MM.1S (cell line): ENCODE measurements around the gene CMTM5.
"Not testable (repeated sequence)": the region's sequence is repeated elsewhere in the genome, so short reads cannot be mapped to it uniquely, and the experiment has no call there.

Experiments used
- DNase-seq: peaks from one replicate; pipeline ENCODE4 v3.0.0-alpha.2; 2015
- H2AFZ ChIP-seq: fragments of 300-600 bp; sonication (generic); 2 replicates; pipeline ENCODE4 v1.6.0; 2016; ENCODE audit warnings: antibody characterized with exemption, low read length
- H3F3A ChIP-seq: fragments of 300-600 bp; sonication (generic); 2 replicates; pipeline ENCODE4 v1.6.1; 2016; ENCODE audit warnings: mild to moderate bottlenecking, antibody characterized with exemption, low read length, moderate library complexity, mixed read lengths; ENCODE audit not compliant: insufficient read depth
- H3K27ac ChIP-seq: fragments of 300-600 bp; sonication (generic); 2 replicates; pipeline ENCODE4 v1.5.1; 2016; ENCODE audit warnings: mild to moderate bottlenecking, low read length
- H3K27me3 ChIP-seq: fragments of 300-600 bp; sonication (generic); replicated peaks from 2 replicates; pipeline ENCODE4 v1.6.0; 2016; ENCODE audit warnings: low read length; ENCODE audit not compliant: insufficient read depth
- H3K36me3 ChIP-seq: fragments of 300-600 bp; sonication (generic); replicated peaks from 2 replicates; pipeline ENCODE4 v1.6.1; 2016; ENCODE audit warnings: mild to moderate bottlenecking, low read length, mixed read lengths; ENCODE audit not compliant: insufficient read depth
- H3K4me1 ChIP-seq: fragments of 300-600 bp; sonication (generic); 2 replicates; pipeline ENCODE4 v1.6.1; 2016; ENCODE audit warnings: low read length, mixed read lengths
- H3K4me2 ChIP-seq: fragments of 300-600 bp; sonication (generic); 2 replicates; pipeline ENCODE4 v1.6.0; 2016; ENCODE audit warnings: low read depth, low read length
- H3K4me3 ChIP-seq: fragments of 300-600 bp; sonication (generic); 2 replicates; pipeline ENCODE4 v1.5.1; 2016; ENCODE audit warnings: low read length, mixed read lengths
- H3K79me2 ChIP-seq: fragments of 300-600 bp; sonication (generic); 2 replicates; pipeline ENCODE4 v1.6.1; 2016; ENCODE audit warnings: mixed run types, low read length, mixed read lengths
- H3K9ac ChIP-seq: fragments of 300-600 bp; sonication (generic); 2 replicates; pipeline ENCODE4 v1.6.1; 2016; ENCODE audit warnings: low read length, mixed read lengths
- H3K9me2 ChIP-seq: fragments of 300-600 bp; sonication (generic); replicated peaks from 2 replicates; pipeline ENCODE4 v1.6.1; 2016; ENCODE audit warnings: mild to moderate bottlenecking, low read length, mixed read lengths; ENCODE audit not compliant: insufficient read depth
- H3K9me3 ChIP-seq: fragments of 300-600 bp; sonication (generic); replicated peaks from 2 replicates; pipeline ENCODE4 v1.6.1; 2016; ENCODE audit warnings: mild to moderate bottlenecking, low read length, mixed read lengths; ENCODE audit not compliant: insufficient read depth
- H4K20me1 ChIP-seq: fragments of 300-600 bp; sonication (generic); 2 replicates; pipeline ENCODE4 v1.6.1; 2016; ENCODE audit warnings: mild to moderate bottlenecking, low read length, moderate library complexity, mixed read lengths; ENCODE audit not compliant: insufficient read depth
- EZH2 ChIP-seq: fragments of 300-600 bp; sonication (generic); optimal IDR thresholded peaks from 2 replicates; pipeline ENCODE3; 2017; ENCODE audit warnings: low read depth, mild to moderate bottlenecking, antibody characterized with exemption, low read length, mixed read lengths
- EZH2phosphoT487 ChIP-seq: fragments of 300-600 bp; sonication (generic); IDR thresholded peaks from 2 replicates; pipeline ENCODE4 v1.6.1; 2018; ENCODE audit warnings: antibody characterized with exemption, low read length
- TF ChIP-seq, protein P1 (sequence below): fragments of 300-600 bp; sonication (generic); IDR thresholded peaks from 2 replicates; pipeline ENCODE4 v1.5.1; 2016; ENCODE audit warnings: antibody characterized with exemption, low read length, mixed read lengths

The CMTM5 gene

GRCh38 chr14:23421594-23421993 lies 44.7 kb downstream of the CMTM5 start:
- peaks cover under 1% of the 10 kb centered on the region; the same call in 1 of the 2 replicates for H3K27me3 ChIP-seq
- H3K9me2 ChIP-seq = no peaks in the 10 kb centered on the region
- no peaks in the 10 kb centered on the region for H3K79me2 ChIP-seq
- H3K27ac ChIP-seq = no peak overlapping the region
- H3K4me3 ChIP-seq = no peak overlapping the region
- no peaks in the 10 kb centered on the region for H3F3A ChIP-seq
- H3K36me3 ChIP-seq = no peaks in the 10 kb centered on the region
- H3K9me3 ChIP-seq = no peaks in the 10 kb centered on the region
- TF ChIP-seq EZH2 = no peak
- TF ChIP-seq, protein P1, sequence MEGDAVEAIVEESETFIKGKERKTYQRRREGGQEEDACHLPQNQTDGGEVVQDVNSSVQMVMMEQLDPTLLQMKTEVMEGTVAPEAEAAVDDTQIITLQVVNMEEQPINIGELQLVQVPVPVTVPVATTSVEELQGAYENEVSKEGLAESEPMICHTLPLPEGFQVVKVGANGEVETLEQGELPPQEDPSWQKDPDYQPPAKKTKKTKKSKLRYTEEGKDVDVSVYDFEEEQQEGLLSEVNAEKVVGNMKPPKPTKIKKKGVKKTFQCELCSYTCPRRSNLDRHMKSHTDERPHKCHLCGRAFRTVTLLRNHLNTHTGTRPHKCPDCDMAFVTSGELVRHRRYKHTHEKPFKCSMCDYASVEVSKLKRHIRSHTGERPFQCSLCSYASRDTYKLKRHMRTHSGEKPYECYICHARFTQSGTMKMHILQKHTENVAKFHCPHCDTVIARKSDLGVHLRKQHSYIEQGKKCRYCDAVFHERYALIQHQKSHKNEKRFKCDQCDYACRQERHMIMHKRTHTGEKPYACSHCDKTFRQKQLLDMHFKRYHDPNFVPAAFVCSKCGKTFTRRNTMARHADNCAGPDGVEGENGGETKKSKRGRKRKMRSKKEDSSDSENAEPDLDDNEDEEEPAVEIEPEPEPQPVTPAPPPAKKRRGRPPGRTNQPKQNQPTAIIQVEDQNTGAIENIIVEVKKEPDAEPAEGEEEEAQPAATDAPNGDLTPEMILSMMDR = no peak
- no peak for TF ChIP-seq EZH2phosphoT487
- H3K9ac ChIP-seq = no peak overlapping the region
- H3K4me2 ChIP-seq = no peak overlapping the region
- no peak for DNase-seq
- no peaks in the 10 kb centered on the region for H4K20me1 ChIP-seq
- H2AFZ ChIP-seq = no peak overlapping the region
- no peaks in the 10 kb centered on the region for H3K4me1 ChIP-seq

- H3K27me3 ChIP-seq = no peaks in the 10 kb centered on the region; the same call in 1 of the 2 replicates
- TF ChIP-seq EZH2 = no peak
- TF ChIP-seq, protein P1 = no peak
- H3K79me2 ChIP-seq = no peaks in the 10 kb centered on the region
- H3K9me2 ChIP-seq = no peaks in the 10 kb centered on the region
- no peak for DNase-seq
- no peaks in the 10 kb centered on the region for H3K36me3 ChIP-seq
- no peak overlapping the region for H2AFZ ChIP-seq
- no peaks in the 10 kb centered on the region for H3F3A ChIP-seq
- H3K9me3 ChIP-seq = no peaks in the 10 kb centered on the region
- no peak overlapping the region for H3K4me3 ChIP-seq
- no peaks in the 10 kb centered on the region for H4K20me1 ChIP-seq
- H3K27ac ChIP-seq = no peak overlapping the region
- H3K9ac ChIP-seq = no peak overlapping the region
- H3K4me1 ChIP-seq = no peaks in the 10 kb centered on the region
- no peak overlapping the region for H3K4me2 ChIP-seq
Observed at GRCh38 chr14:23423657-23424056, 46.8 kb downstream of the CMTM5 start.

DNA sequence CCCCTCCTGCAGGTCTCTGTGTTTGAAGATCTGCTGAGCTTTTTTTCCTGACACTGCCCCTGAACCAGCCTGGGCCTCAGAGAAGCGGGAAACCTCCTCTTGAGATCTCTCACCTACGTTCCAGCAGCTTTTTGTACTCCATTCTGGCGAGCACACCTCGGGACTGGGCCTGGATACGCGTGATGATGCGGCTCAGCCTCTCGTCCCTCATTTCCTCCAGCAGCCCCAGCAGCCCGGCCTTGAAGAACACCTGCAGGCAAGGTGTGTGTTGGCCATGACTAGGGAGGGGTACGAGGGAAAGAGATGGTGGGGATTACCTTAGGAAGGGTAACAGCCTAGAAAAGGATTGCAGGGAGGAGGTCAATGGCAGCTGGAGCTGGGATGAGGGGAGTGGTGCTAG lies 48.3 kb downstream of the CMTM5 start:
- no peaks in the 10 kb centered on the region for H3K27me3 ChIP-seq
- H3K79me2 ChIP-seq = no peaks in the 10 kb centered on the region
- no peak overlapping the region for H3K27ac ChIP-seq
- no peak for TF ChIP-seq EZH2
- no peak overlapping the region for H2AFZ ChIP-seq
- no peak for DNase-seq
- H3F3A ChIP-seq = no peaks in the 10 kb centered on the region
- H3K4me2 ChIP-seq = no peak overlapping the region
- no peaks in the 10 kb centered on the region for H3K36me3 ChIP-seq
- no peak overlapping the region for H3K9ac ChIP-seq
- no peak overlapping the region for H3K4me3 ChIP-seq
- no peaks in the 10 kb centered on the region for H3K4me1 ChIP-seq
- no peaks in the 10 kb centered on the region for H4K20me1 ChIP-seq
- no peaks in the 10 kb centered on the region for H3K9me3 ChIP-seq
- H3K9me2 ChIP-seq = no peaks in the 10 kb centered on the region

GRCh38 chr14:23425798-23426197 lies 49.0 kb downstream of the CMTM5 start:
- DNase-seq, H3K36me3 ChIP-seq, H3K4me2 ChIP-seq, H3K9me3 ChIP-seq, H2AFZ ChIP-seq, H3K4me1 ChIP-seq, H3K27me3 ChIP-seq, H3K79me2 ChIP-seq, H3K4me3 ChIP-seq, H3K9ac ChIP-seq, H4K20me1 ChIP-seq, H3K27ac ChIP-seq, H3F3A ChIP-seq, H3K9me2 ChIP-seq: not testable (repeated sequence)
